CD4-positive, alpha-beta T cell (primary cell): ENCODE results near the gene DYSF. TPM values are rescaled to one million over a fixed set of nuclear protein-coding genes. Genes with fewer than 3 reads are reported as not detected.

ENCODE experiments used
- ATAC-seq: fragments of 200-7000 bp; cut with Tn5 transposase; one replicate; pipeline ENCODE4 v1.10.0; 2022; ENCODE audit warnings: mild to moderate bottlenecking; ENCODE audit not compliant: poor library complexity
- CTCF ChIA-PET: fragments of 350-600 bp; sonication (Branson Sonifier 250); formaldehyde crosslinking; loops from one replicate; lab custom pipeline; 2021; ENCODE audit warnings: antibody characterized with exemption, inconsistent platforms; lab: Charles Lee
- POLR2A ChIA-PET: fragments of 350-600 bp; sonication (Branson Sonifier 250); formaldehyde crosslinking; loops from one replicate; lab custom pipeline; 2021; ENCODE audit warnings: antibody characterized with exemption, inconsistent platforms; lab: Charles Lee
- DNase-seq, 14 experiments: peaks; one replicate each; pipeline ENCODE4 v3.0.0-alpha.2; 2013 to 2020; ENCODE audit warnings: mixed read lengths in 2 of 14
- H3K27ac ChIP-seq, 2 donors: one replicate each; pipeline versions ENCODE4 v1.5.1 to v1.7.0; 2013; ENCODE audit warnings: low read length in 2 of 2, low read depth in 1 of 2, mild to moderate bottlenecking in 1 of 2
- H3K27me3 ChIP-seq, 2 experiments: 1 replicate in 1 of 2; 2 replicates in 1 of 2; pipeline versions ENCODE4 v1.6.1 to v1.7.0; 2013; ENCODE audit warnings: low read length in 2 of 2, control low read depth in 1 of 2, mild to moderate bottlenecking in 1 of 2, moderate library complexity in 1 of 2; ENCODE audit not compliant: insufficient read depth in 2 of 2, control insufficient read depth in 1 of 2
- H3K36me3 ChIP-seq: one replicate; pipeline ENCODE4 v1.6.1; 2013; ENCODE audit warnings: low read length, control low read depth; ENCODE audit not compliant: insufficient read depth
- H3K4me1 ChIP-seq: one replicate; pipeline ENCODE4 v1.6.1; 2013; ENCODE audit warnings: low read length, control low read depth; ENCODE audit not compliant: insufficient read depth
- H3K4me3 ChIP-seq: one replicate; pipeline ENCODE4 v1.5.1; 2013; ENCODE audit warnings: mild to moderate bottlenecking, low read length, moderate library complexity
- H3K9me3 ChIP-seq, 2 experiments: 1 replicate in 1 of 2; 2 replicates in 1 of 2; pipeline versions ENCODE4 v1.6.1 to v1.7.0; 2013; ENCODE audit warnings: low read length in 2 of 2, mild to moderate bottlenecking in 2 of 2, control low read depth in 1 of 2, moderate library complexity in 1 of 2; ENCODE audit not compliant: control insufficient read depth in 1 of 2, insufficient read depth in 1 of 2
- H3K27ac Mint-ChIP-seq: one replicate; pipeline ENCODE4 v1.8.0; 2020; ENCODE audit warnings: mixed read lengths
- H3K27me3 Mint-ChIP-seq: one replicate; pipeline ENCODE4 v1.8.0; 2021; ENCODE audit warnings: mixed read lengths
- H3K36me3 Mint-ChIP-seq: one replicate; pipeline ENCODE4 v1.8.0; 2021; ENCODE audit warnings: low read depth, mixed read lengths
- H3K4me1 Mint-ChIP-seq: one replicate; pipeline ENCODE4 v1.8.0; 2021; ENCODE audit warnings: low read depth, mixed read lengths
- H3K4me3 Mint-ChIP-seq: one replicate; pipeline ENCODE4 v1.8.0; 2020; ENCODE audit warnings: mild to moderate bottlenecking, mixed read lengths
- H3K9me3 Mint-ChIP-seq: one replicate; pipeline ENCODE4 v1.8.0; 2020; ENCODE audit warnings: mixed read lengths
- intact Hi-C, 2 experiments: fragments of 100-400 bp; cut with DNase I in 1 of 2; cut with micrococcal nuclease in 1 of 2; formaldehyde crosslinking; loops; one replicate each; pipeline versions ENCODE4 v1.15.1 to v1.9.0; 2023 to 2025; cut with DNase I, micrococcal nuclease
- total RNA-seq, 174 experiments: library from RNA in 2 of 174; stranded (reverse) in 2 of 174; gene quantifications; one replicate each; pipeline ENCODE4 v1.2.3 and lab custom pipeline; 2021 to 2026
- TF ChIP-seq, protein P1 (sequence below): fragments of 200-600 bp; IDR thresholded peaks from one replicate; pipeline ENCODE4 v1.8.0; 2022; ENCODE audit warnings: antibody characterized with exemption, mild to moderate bottlenecking

Gene DYSF
- total RNA-seq, 2 experiments from 2014 or later: 0.27 to 0.31 TPM

DNA sequence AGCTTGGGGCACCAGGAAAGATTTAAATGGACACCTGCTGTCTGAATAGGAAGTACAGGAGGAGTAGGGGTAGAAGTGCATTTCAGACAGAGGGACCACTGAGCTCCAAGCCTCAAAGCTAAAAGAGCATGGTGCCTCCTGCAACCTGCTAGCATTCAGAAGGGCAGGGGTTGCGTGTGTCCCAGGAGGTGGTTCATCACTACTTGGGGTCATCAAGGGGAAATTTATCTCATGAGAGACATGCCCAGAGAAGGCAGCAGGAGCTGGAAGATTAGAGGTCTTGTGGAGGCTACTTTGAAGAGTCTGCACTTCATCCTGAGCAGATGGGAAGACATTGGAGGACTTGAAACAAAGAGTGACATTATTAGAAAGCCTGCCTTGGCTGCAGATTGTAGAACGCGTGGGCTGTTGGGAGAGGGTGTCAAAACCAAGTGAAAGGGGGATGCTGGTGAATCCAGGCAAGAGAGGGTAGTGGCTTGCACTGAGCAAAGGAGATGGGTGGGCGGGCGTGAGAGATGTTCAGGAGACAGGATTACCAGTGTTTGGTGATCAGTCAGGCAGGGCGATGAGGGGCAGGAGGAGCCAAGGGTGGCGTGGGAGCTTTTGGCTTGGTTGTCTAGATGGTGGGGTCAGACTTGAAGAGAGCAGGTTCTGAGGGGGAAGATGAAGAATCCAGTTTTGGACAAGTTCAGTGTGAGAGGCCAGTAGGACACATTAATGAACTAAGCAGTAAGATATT, 154.0 kb downstream of the DYSF start:
- no peak for ATAC-seq
- H3K4me3 ChIP-seq: no peak overlapping the region
- H3K9me3 Mint-ChIP-seq: no peaks in the 10 kb centered on the region
- peak in 1 of 14 experiments; percentile 22 for DNase-seq
- H3K27ac ChIP-seq: no peak overlapping the region
- H3K36me3 ChIP-seq: no peaks in the 10 kb centered on the region
- no peak overlapping the region for H3K4me3 Mint-ChIP-seq
- peaks cover 11 to 12% of the 10 kb centered on the region in 2 experiments for H3K27me3 ChIP-seq
- TF ChIP-seq, protein P1, sequence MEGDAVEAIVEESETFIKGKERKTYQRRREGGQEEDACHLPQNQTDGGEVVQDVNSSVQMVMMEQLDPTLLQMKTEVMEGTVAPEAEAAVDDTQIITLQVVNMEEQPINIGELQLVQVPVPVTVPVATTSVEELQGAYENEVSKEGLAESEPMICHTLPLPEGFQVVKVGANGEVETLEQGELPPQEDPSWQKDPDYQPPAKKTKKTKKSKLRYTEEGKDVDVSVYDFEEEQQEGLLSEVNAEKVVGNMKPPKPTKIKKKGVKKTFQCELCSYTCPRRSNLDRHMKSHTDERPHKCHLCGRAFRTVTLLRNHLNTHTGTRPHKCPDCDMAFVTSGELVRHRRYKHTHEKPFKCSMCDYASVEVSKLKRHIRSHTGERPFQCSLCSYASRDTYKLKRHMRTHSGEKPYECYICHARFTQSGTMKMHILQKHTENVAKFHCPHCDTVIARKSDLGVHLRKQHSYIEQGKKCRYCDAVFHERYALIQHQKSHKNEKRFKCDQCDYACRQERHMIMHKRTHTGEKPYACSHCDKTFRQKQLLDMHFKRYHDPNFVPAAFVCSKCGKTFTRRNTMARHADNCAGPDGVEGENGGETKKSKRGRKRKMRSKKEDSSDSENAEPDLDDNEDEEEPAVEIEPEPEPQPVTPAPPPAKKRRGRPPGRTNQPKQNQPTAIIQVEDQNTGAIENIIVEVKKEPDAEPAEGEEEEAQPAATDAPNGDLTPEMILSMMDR: no peak
- H3K27ac Mint-ChIP-seq: no peak overlapping the region
- H3K4me1 Mint-ChIP-seq: no peaks in the 10 kb centered on the region
- CTCF ChIA-PET: no interaction called here
- intact Hi-C loops: no loop called here
- peaks cover 0 to 2% of the 10 kb centered on the region in 2 experiments for H3K9me3 ChIP-seq
- no peaks in the 10 kb centered on the region for H3K36me3 Mint-ChIP-seq
- no peaks in the 10 kb centered on the region for H3K4me1 ChIP-seq
- POLR2A ChIA-PET: no interaction called here
- peaks cover 15% of the 10 kb centered on the region for H3K27me3 Mint-ChIP-seq

GRCh38 chr2:71608034-71608433, 154.7 kb downstream of the DYSF start:
- H3K4me3 Mint-ChIP-seq: no peak overlapping the region
- POLR2A ChIA-PET: no interaction called here

DNA sequence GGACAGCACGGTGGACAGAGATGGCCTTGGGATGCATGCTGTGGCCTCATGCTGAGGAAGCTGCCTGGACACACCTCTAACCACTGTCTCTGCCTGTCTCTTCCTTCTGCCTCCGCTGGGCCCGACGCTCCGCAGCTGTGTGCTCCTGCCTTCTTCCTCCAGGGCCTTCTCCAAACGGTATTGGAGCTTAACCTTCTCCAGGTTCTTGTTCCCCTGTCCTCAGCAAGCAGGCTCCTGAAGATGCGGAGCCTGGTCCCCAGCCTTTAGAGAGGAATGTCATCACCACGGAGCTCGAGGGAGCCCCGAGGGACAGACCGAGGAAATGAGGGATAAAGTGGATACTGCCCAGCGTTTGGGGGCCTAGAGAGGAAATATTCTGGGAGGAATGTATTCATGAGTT, 155.1 kb downstream of the DYSF start:
- Histone ChIP-seq H3K36me3 (no peaks in the 10 kb centered on the region), H3K9me3 (peaks cover 0 to 5% of the 10 kb centered on the region in 2 experiments), H3K4me1 (no peaks in the 10 kb centered on the region), H3K4me3 (no peak overlapping the region), H3K27me3 (peaks cover 4 to 12% of the 10 kb centered on the region in 2 experiments), H3K27ac (no peak overlapping the region)
- H3K27ac Mint-ChIP-seq: no peak overlapping the region
- CTCF ChIA-PET: no interaction called here
- no peaks in the 10 kb centered on the region for H3K36me3 Mint-ChIP-seq
- no peaks in the 10 kb centered on the region for H3K4me1 Mint-ChIP-seq
- DNase-seq (no peak), ATAC-seq (no peak)
- no peaks in the 10 kb centered on the region for H3K9me3 Mint-ChIP-seq
- no peak overlapping the region for H3K4me3 Mint-ChIP-seq
- peaks cover 15% of the 10 kb centered on the region for H3K27me3 Mint-ChIP-seq
- intact Hi-C loops: no loop called here
- POLR2A ChIA-PET: no interaction called here
- TF ChIP-seq, protein P1: no peak

More at GRCh38 chr2:71608034-71608433, 154.7 kb downstream of the DYSF start:
- no peaks in the 10 kb centered on the region for H3K4me1 Mint-ChIP-seq
- intact Hi-C loops: no loop called here
- Histone ChIP-seq H3K27me3 (peaks cover 8 to 12% of the 10 kb centered on the region in 2 experiments), H3K9me3 (peaks cover 0 to 5% of the 10 kb centered on the region in 2 experiments), H3K27ac (no peak overlapping the region), H3K4me3 (no peak overlapping the region), H3K4me1 (no peaks in the 10 kb centered on the region), H3K36me3 (no peaks in the 10 kb centered on the region)
- H3K27me3 Mint-ChIP-seq: peaks cover 15% of the 10 kb centered on the region
- no peaks in the 10 kb centered on the region for H3K36me3 Mint-ChIP-seq
- peak in 1 of 14 experiments; percentile 21 for DNase-seq
- no peak overlapping the region for H3K27ac Mint-ChIP-seq
- no peaks in the 10 kb centered on the region for H3K9me3 Mint-ChIP-seq
- ATAC-seq: no peak
- CTCF ChIA-PET: no interaction called here
- TF ChIP-seq, protein P1: no peak
